Measurements from ENCODE around the gene FADS1. TPM values are rescaled to one million over a fixed set of nuclear protein-coding genes. Genes with fewer than 3 reads are reported as not detected.
A peak's percentile ranks its signal among the peaks of the same experiment; 100 is the strongest.

The FADS1 gene
- total and polyA plus RNA-seq, 2 donors (not counting 3 experiments of a cell fraction or from before 2014, with no cell fraction given), result 110 to 121 TPM

GRCh38 chr11:61817471-61818202 lies 834 bp upstream of the FADS1 start:
- H4K20me1 ChIP-seq (replicated peaks; ENCODE audit: control insufficient read depth, extremely low read depth, insufficient read depth, low read length), result no peaks in the 10 kb centered on the region
- intact Hi-C loops (cut with micrococcal nuclease) (loop anchor here (1.0 to 5.0 kb wide), 3 partner anchors 10 to 290 kb away; partner anchors contain the start of gene FTH1), dilution Hi-C loops (cut with MboI; ENCODE audit: extremely low pct_ligation_motif_present, low sequenced_read_pairs) (no loop called here)
- H3K4me1 ChIP-seq (ENCODE audit: control insufficient read depth, extremely low read depth, insufficient read depth, low read length), result peaks cover 19% of the 10 kb centered on the region
- H3K9me1 ChIP-seq (replicated peaks; ENCODE audit: control insufficient read depth, extremely low read depth, insufficient read depth, low read length), result no peaks in the 10 kb centered on the region
- H3K27ac ChIP-seq (ENCODE audit: insufficient read depth, low read depth, low read length), result peak overlapping the region; percentile 46
- BruUV-seq (replicated peaks), result TSS peak; percentile 30
- DNase-seq (ENCODE audit: low read depth, low spot score) (no peak), FAIRE-seq (peak; percentile 31)
- H3K36me3 ChIP-seq (ENCODE audit: control insufficient read depth in 2 of 2, extremely low read depth in 1 of 2, insufficient read depth in 2 of 2, low read length in 2 of 2), result peaks cover 2 to 4% of the 10 kb centered on the region in 2 experiments
- H3K4me3 ChIP-seq (replicated peaks in 1 of 3; ENCODE audit: insufficient read depth in 1 of 3, low read depth in 1 of 3, low read length in 3 of 3), result peak overlapping the region; percentile 5 to 66 (median 62)
- peak overlapping the region; percentile 46 for H3K9ac ChIP-seq (replicated peaks; ENCODE audit: extremely low read depth, insufficient read depth, low read length)
- H3K79me2 ChIP-seq (ENCODE audit: control insufficient read depth, insufficient read depth, low read length), result peaks cover 26% of the 10 kb centered on the region
- peak overlapping the region; percentile 65 for H3K4me2 ChIP-seq (ENCODE audit: insufficient read depth, low read length)
- POLR2A ChIA-PET, result interaction anchor here (1.2 to 5.0 kb wide), 2 partner anchors 12 to 21 kb away, joined by 3 to 36 read pairs; partner anchors contain the start of gene FADS2
- TF ChIP-seq CTCF (IDR thresholded peaks at IDR 0.05; ENCODE audit: extremely low read depth in 1 of 2, insufficient read depth in 1 of 2, low read depth in 1 of 2, low read length in 2 of 2) (no peak), MAX (IDR thresholded peaks at IDR 0.05; ENCODE audit: insufficient read depth, insufficient read length) (no peak), MYC (IDR thresholded peaks at IDR 0.05; ENCODE audit: low read depth, low read length) (no peak), JUN (IDR thresholded peaks at IDR 0.05; ENCODE audit: borderline replicate concordance, insufficient read depth, insufficient read length, low read depth) (no peak), GATA2 (IDR thresholded peaks at IDR 0.05; ENCODE audit: insufficient read depth, insufficient read length, low read depth, low read length) (no peak), POLR2AphosphoS5 (IDR thresholded peaks at IDR 0.05; ENCODE audit: insufficient read depth, low read depth, low read length) (no peak), FOS (IDR thresholded peaks at IDR 0.05; ENCODE audit: borderline replicate concordance, insufficient read depth, low read length) (no peak), EZH2 (IDR thresholded peaks at IDR 0.05; ENCODE audit: borderline replicate concordance, low read depth, low read length, severe bottlenecking) (no peak), POLR2A (IDR thresholded peaks at IDR 0.05; ENCODE audit: low read depth, low read length) (no peak)
- no peaks in the 10 kb centered on the region for H3K9me3 ChIP-seq (replicated peaks; ENCODE audit: control insufficient read depth, insufficient read depth, low read length)
- no peaks in the 10 kb centered on the region for H3K27me3 ChIP-seq (ENCODE audit: control insufficient read depth in 2 of 2, insufficient read depth in 2 of 2, low read length in 2 of 2)
- CTCF ChIA-PET, result interaction anchor here (1.0 to 5.5 kb wide), 7 partner anchors 11 to 264 kb away, joined by 4 to 56 read pairs (median 12); partner anchors contain the start of gene FADS2
- no peak overlapping the region for H2AFZ ChIP-seq (ENCODE audit: low read depth, low read length)

All from endothelial cell of umbilical vein (primary cell).